ENCODE data around the gene MKNK2. TPM values are rescaled to one million over a fixed set of nuclear protein-coding genes. Genes with fewer than 3 reads are reported as not detected.

The MKNK2 gene
- total and polyA plus RNA-seq, 2 donors (not counting 3 experiments of a cell fraction or from before 2014, with no cell fraction given) = 65.1 to 86.1 TPM

- no peak for FAIRE-seq
- intact Hi-C loops (cut with micrococcal nuclease) = no loop called here
- Histone ChIP-seq H3K4me2 (ENCODE audit: insufficient read depth, low read length) (no peak overlapping the region), H3K36me3 (ENCODE audit: control insufficient read depth in 2 of 2, extremely low read depth in 1 of 2, insufficient read depth in 2 of 2, low read length in 2 of 2) (no peaks in the 10 kb centered on the region), H4K20me1 (replicated peaks; ENCODE audit: control insufficient read depth, extremely low read depth, insufficient read depth, low read length) (no peaks in the 10 kb centered on the region), H3K9me1 (replicated peaks; ENCODE audit: control insufficient read depth, extremely low read depth, insufficient read depth, low read length) (no peaks in the 10 kb centered on the region), H3K27me3 (ENCODE audit: control insufficient read depth in 2 of 2, insufficient read depth in 2 of 2, low read length in 2 of 2) (no peaks in the 10 kb centered on the region), H3K9me3 (replicated peaks; ENCODE audit: control insufficient read depth, insufficient read depth, low read length) (no peaks in the 10 kb centered on the region), H3K9ac (replicated peaks; ENCODE audit: extremely low read depth, insufficient read depth, low read length) (no peak overlapping the region), H2AFZ (ENCODE audit: low read depth, low read length) (no peak overlapping the region), H3K79me2 (ENCODE audit: control insufficient read depth, insufficient read depth, low read length) (peaks cover 12% of the 10 kb centered on the region), H3K4me1 (ENCODE audit: control insufficient read depth, extremely low read depth, insufficient read depth, low read length) (no peaks in the 10 kb centered on the region), H3K4me3 (replicated peaks in 1 of 3; ENCODE audit: insufficient read depth in 1 of 3, low read depth in 1 of 3, low read length in 3 of 3) (no peak overlapping the region), H3K27ac (ENCODE audit: insufficient read depth, low read depth, low read length) (no peak overlapping the region)
- TF ChIP-seq FOS (IDR thresholded peaks at IDR 0.05; ENCODE audit: borderline replicate concordance, insufficient read depth, low read length) (no peak), JUN (IDR thresholded peaks at IDR 0.05; ENCODE audit: borderline replicate concordance, insufficient read depth, insufficient read length, low read depth) (no peak), GATA2 (IDR thresholded peaks at IDR 0.05; ENCODE audit: insufficient read depth, insufficient read length, low read depth, low read length) (no peak), MYC (IDR thresholded peaks at IDR 0.05; ENCODE audit: low read depth, low read length) (no peak), POLR2AphosphoS5 (IDR thresholded peaks at IDR 0.05; ENCODE audit: insufficient read depth, low read depth, low read length) (no peak), EZH2 (IDR thresholded peaks at IDR 0.05; ENCODE audit: borderline replicate concordance, low read depth, low read length, severe bottlenecking) (no peak), POLR2A (IDR thresholded peaks at IDR 0.05; ENCODE audit: low read depth, low read length) (no peak)
- TF ChIP-seq, protein P1, sequence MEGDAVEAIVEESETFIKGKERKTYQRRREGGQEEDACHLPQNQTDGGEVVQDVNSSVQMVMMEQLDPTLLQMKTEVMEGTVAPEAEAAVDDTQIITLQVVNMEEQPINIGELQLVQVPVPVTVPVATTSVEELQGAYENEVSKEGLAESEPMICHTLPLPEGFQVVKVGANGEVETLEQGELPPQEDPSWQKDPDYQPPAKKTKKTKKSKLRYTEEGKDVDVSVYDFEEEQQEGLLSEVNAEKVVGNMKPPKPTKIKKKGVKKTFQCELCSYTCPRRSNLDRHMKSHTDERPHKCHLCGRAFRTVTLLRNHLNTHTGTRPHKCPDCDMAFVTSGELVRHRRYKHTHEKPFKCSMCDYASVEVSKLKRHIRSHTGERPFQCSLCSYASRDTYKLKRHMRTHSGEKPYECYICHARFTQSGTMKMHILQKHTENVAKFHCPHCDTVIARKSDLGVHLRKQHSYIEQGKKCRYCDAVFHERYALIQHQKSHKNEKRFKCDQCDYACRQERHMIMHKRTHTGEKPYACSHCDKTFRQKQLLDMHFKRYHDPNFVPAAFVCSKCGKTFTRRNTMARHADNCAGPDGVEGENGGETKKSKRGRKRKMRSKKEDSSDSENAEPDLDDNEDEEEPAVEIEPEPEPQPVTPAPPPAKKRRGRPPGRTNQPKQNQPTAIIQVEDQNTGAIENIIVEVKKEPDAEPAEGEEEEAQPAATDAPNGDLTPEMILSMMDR (IDR thresholded peaks at IDR 0.05; ENCODE audit: extremely low read depth in 1 of 2, insufficient read depth in 1 of 2, low read depth in 1 of 2, low read length in 2 of 2) = no peak
- TF ChIP-seq, protein P2, sequence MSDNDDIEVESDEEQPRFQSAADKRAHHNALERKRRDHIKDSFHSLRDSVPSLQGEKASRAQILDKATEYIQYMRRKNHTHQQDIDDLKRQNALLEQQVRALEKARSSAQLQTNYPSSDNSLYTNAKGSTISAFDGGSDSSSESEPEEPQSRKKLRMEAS (IDR thresholded peaks at IDR 0.05; ENCODE audit: insufficient read depth, insufficient read length) = no peak
- dilution Hi-C loops (cut with MboI; ENCODE audit: extremely low pct_ligation_motif_present, low sequenced_read_pairs) = no loop called here
- POLR2A ChIA-PET = no interaction called here
- DNase-seq (ENCODE audit: low read depth, low spot score) = no peak
- CTCF ChIA-PET = no interaction called here
- no TSS peak for BruUV-seq (replicated peaks)
Observed at GRCh38 chr19:2013683-2013961, 37.4 kb downstream of the MKNK2 start.

All from endothelial cell of umbilical vein (primary cell).